Psoas muscle (tissue), 8 donors: Measurements from ENCODE around the gene KIAA0513. TPM values are rescaled to one million over a fixed set of nuclear protein-coding genes. Genes with fewer than 3 reads are reported as not detected.

ENCODE experiments used
- ATAC-seq, 4 donors: fragments of 200-7000 bp; cut with Tn5 transposase; one replicate each; pipeline ENCODE4 v1.9.1; 2020; ENCODE audit warnings: moderate library complexity in 3 of 4, mild to moderate bottlenecking in 2 of 4
- DNase-seq, 2 donors: peaks; one replicate each; pipeline ENCODE4 v3.0.0-alpha.2; 2020
- H3K27ac ChIP-seq: fragments of 200-600 bp; one replicate; pipeline ENCODE4 v1.8.0; 2022
- H3K27me3 ChIP-seq, 3 donors: fragments of 200-600 bp in 1 of 3; one replicate each; pipeline versions ENCODE4 v1.6.1 to v1.8.0; 2013 to 2022; ENCODE audit warnings: low read length in 2 of 3, mild to moderate bottlenecking in 2 of 3, moderate library complexity in 1 of 3; ENCODE audit not compliant: insufficient read depth in 3 of 3
- H3K36me3 ChIP-seq, 2 donors: fragments of 200-600 bp in 1 of 2; one replicate each; pipeline versions ENCODE4 v1.6.1 to v1.8.0; 2013 to 2022; ENCODE audit warnings: low read depth in 1 of 2, mild to moderate bottlenecking in 1 of 2, moderate library complexity in 1 of 2; ENCODE audit not compliant: insufficient read depth in 1 of 2
- H3K4me1 ChIP-seq: fragments of 200-600 bp; one replicate; pipeline ENCODE4 v1.8.0; 2022
- H3K4me3 ChIP-seq: fragments of 200-600 bp; one replicate; pipeline ENCODE4 v1.8.0; 2022; ENCODE audit warnings: mild to moderate bottlenecking
- H3K9me3 ChIP-seq: fragments of 200-600 bp; one replicate; pipeline ENCODE4 v1.8.0; 2022
- CTCF ChIP-seq: fragments of 200-600 bp; IDR thresholded peaks from one replicate; pipeline ENCODE4 v1.8.0; 2022; ENCODE audit warnings: antibody characterized with exemption
- WGBS, 3 donors: extraction: QIAGEN DNeasy Blood & Tissue Kit; methylation state at CpG; one replicate each; pipeline versions ENCODE4 v1.1.6 to v1.1.7; 2013; 5-methylcytosine and 5-hydroxymethylcytosine counted together
- intact Hi-C, 2 donors: fragments of 100-400 bp; cut with DNase I; formaldehyde crosslinking; loops; one replicate each; pipeline versions ENCODE4 v1.11.0 to v1.14.2; 2022
- polyA plus RNA-seq, 3 donors: library from polyadenylated mRNA; stranded (reverse); fragments of 200-250 nt; gene quantifications; one replicate each; pipeline ENCODE4 v1.2.3, GENCODE V29; 2013
- total RNA-seq, 4 donors: library from RNA; stranded (reverse); fragmentation: NEBNext Ultra II Directional in 2 of 4; extraction: Animal tissue kit (Norgen Biotek cat#: 25700) in 2 of 4; gene quantifications; one replicate each; pipeline versions ENCODE4 v1.2.1 to v1.2.4, GENCODE V29; 2021 to 2023
- donor health status: healthy with polysubstance abuse.
- donor health status: DM: no; HTN: no; CAD: no; lungs with moderate emphysema.
- donor health status: Bipolar disorder and iron deficiency.
- donor health status: healthy.
- donor health status: DM: yes; HTN: yes; CAD: no.
- donor health status: DM: no; HTN: no; CAD: no.
- donor health status: DM: no; HTN: no; CAD: no.
- donor health status: DM: yes; HTN: yes; CAD: no.

KIAA0513 gene
- total and polyA plus RNA-seq, 7 donors = 3.6 to 18.2 (median 12.9) TPM

GRCh38 chr16:85111184-85111583 is 83.6 kb downstream of the KIAA0513 start:
- Histone ChIP-seq H3K27me3 (no peaks in the 10 kb centered on the region), H3K27ac (no peak overlapping the region), H3K4me1 (peaks cover 8% of the 10 kb centered on the region), H3K36me3 (no peaks in the 10 kb centered on the region), H3K4me3 (no peak overlapping the region), H3K9me3 (no peaks in the 10 kb centered on the region)
- no peak for TF ChIP-seq CTCF
- ATAC-seq (no peak), DNase-seq (no peak)
- intact Hi-C loops = loop anchor here in 1 of 2 donors (10.0 kb wide), 1 partner anchor 114 kb away; no protein-coding TSS in a partner anchor
- WGBS, 3 donors = 90 to 94% (median 93%) methylated on average over 9 of the region's 9 CpGs

GRCh38 chr16:85112364-85112763 is 84.8 kb downstream of the KIAA0513 start, which contains the start of gene CIBAR2:
Gene CIBAR2 (minus strand): TSS chr16:85112472. CDS start chr16:85112352, 120 bp downstream.
- intact Hi-C loops = loop anchor here in 1 of 2 donors (10.0 kb wide), 1 partner anchor 112 kb away; no protein-coding TSS in a partner anchor
- Histone ChIP-seq H3K4me1 (peaks cover 8% of the 10 kb centered on the region), H3K9me3 (no peaks in the 10 kb centered on the region), H3K4me3 (no peak within 1 kb of the TSS), H3K27ac (no peak within 1 kb of the TSS), H3K36me3 (no peaks in the 10 kb centered on the region), H3K27me3 (no peaks in the 10 kb centered on the region)
- WGBS, 3 donors = 83 to 90% (median 88%) methylated on average over 15 of the region's 15 CpGs
- no peak for DNase-seq
- no peak for ATAC-seq
- no peak for TF ChIP-seq CTCF

DNA sequence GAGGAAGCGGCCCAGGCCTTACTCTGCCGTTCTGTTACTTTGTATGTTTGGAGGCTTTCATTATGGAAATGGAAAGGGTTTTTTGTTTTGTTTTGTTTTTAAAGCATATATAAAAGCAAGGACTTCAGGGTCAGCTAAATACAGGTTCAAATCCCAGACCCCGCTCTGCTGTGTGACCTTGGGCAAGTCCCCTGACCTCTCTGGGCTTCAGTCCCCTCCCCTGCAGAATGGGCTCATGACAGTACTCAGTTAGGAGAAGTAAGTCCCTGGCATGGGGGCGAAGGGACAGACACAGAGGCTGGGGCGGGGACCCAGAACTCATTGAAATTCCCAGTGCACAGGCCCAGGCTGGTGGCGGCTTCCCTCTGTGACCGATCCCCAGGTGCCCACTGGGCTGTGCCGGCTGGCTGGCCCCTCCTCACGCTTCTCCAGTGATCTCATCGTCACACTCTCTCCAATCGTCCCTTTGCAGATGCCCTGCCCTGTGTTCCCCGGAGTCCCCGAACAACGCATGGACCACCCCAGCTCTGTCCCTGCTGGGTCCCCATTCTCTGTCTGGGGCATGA is 85.7 kb downstream of the KIAA0513 start:
- no peaks in the 10 kb centered on the region for H3K27me3 ChIP-seq
- H3K36me3 ChIP-seq = no peaks in the 10 kb centered on the region
- no peak overlapping the region for H3K27ac ChIP-seq
- intact Hi-C loops = loop anchor here in 1 of 2 donors (10.0 kb wide), 1 partner anchor 112 kb away; no protein-coding TSS in a partner anchor
- WGBS, 3 donors = 83 to 90% (median 85%) methylated on average over 14 of the region's 14 CpGs
- no peak for ATAC-seq
- DNase-seq = no peak
- H3K4me3 ChIP-seq = no peak overlapping the region
- H3K9me3 ChIP-seq = no peaks in the 10 kb centered on the region
- H3K4me1 ChIP-seq = peaks cover 8% of the 10 kb centered on the region
- TF ChIP-seq CTCF = no peak

DNA sequence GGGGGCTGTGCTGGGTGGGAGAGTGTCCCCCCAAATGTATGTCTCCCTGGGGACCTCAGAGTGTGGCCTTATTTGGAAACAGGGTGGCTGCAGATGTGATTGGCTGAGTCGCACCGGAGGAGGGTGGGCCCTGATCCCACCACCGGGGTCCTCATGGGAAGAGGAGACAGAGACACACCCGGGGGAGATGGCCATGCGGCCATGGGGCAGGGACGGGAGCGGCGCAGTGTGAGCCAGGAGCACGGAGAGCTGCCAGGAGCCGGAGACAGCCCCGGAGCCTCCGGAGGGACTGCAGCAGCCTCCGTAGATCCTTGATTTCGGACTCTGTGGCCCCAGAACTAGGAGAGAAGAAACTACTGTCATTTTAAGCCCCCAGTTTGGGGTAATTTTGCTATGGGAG is 86.3 kb downstream of the KIAA0513 start:
- peaks cover 8% of the 10 kb centered on the region for H3K4me1 ChIP-seq
- DNase-seq (no peak), ATAC-seq (peak in 1 of 4 donors; percentile 9)
- H3K9me3 ChIP-seq = no peaks in the 10 kb centered on the region
- H3K4me3 ChIP-seq = no peak overlapping the region
- H3K27ac ChIP-seq = no peak overlapping the region
- TF ChIP-seq CTCF = no peak
- H3K36me3 ChIP-seq = no peaks in the 10 kb centered on the region
- intact Hi-C loops = loop anchor here (2.0 to 10.0 kb wide), 2 partner anchors 59 to 111 kb away; no protein-coding TSS in a partner anchor
- no peaks in the 10 kb centered on the region for H3K27me3 ChIP-seq
- WGBS, 3 donors = 71 to 80% (median 78%) methylated on average over 13 to 14 of the region's 14 CpGs
